HepG2 (cell line): Measurements from ENCODE around the gene PIP5K1C.

Experiments used
- ARNT ChIP-seq: fragments of 450-650 bp; IDR thresholded peaks from 2 replicates; pipeline ENCODE4 v1.6.1; 2017
- ESRRA ChIP-seq: sonication (generic); formaldehyde crosslinking; IDR thresholded peaks from 2 replicates; pipeline ENCODE4 v1.5.1; 2020; ENCODE audit warnings: mild to moderate bottlenecking, low read depth, missing genetic modification reagents
- MTERF4 ChIP-seq: sonication (generic); formaldehyde crosslinking; IDR thresholded peaks from 2 replicates; pipeline ENCODE4 v1.8.0; 2023; ENCODE audit warnings: mild to moderate bottlenecking, missing genetic modification reagents
- ONECUT2 ChIP-seq: sonication (generic); formaldehyde crosslinking; IDR thresholded peaks from 2 replicates; pipeline ENCODE4 v1.4.0; 2020; ENCODE audit warnings: missing genetic modification reagents
- ZFP36 ChIP-seq: fragments of 150-350 bp; IDR thresholded peaks from 2 replicates; pipeline ENCODE4 v1.6.1; 2018; ENCODE audit warnings: borderline replicate concordance, low read length, low read depth; ENCODE audit not compliant: partially characterized antibody
- ZNF513 ChIP-seq: sonication (generic); formaldehyde crosslinking; conservative IDR thresholded peaks from 2 replicates; pipeline ENCODE4 v1.5.0; 2020; ENCODE audit warnings: missing genetic modification reagents
- ZNF792 ChIP-seq: IDR thresholded peaks from 2 replicates; pipeline ENCODE4 v1.6.1; 2016
- TF ChIP-seq, protein P1 (sequence below): sonication (generic); formaldehyde crosslinking; IDR thresholded peaks from 2 replicates; pipeline ENCODE4 v1.5.1; 2020; ENCODE audit warnings: mild to moderate bottlenecking, missing genetic modification reagents
- TF ChIP-seq, protein P2 (sequence below): sonication (generic); formaldehyde crosslinking; IDR thresholded peaks from 2 replicates; pipeline ENCODE4 v1.5.0; 2020; ENCODE audit warnings: mild to moderate bottlenecking, missing genetic modification reagents, moderate library complexity

GRCh38 chr19:3658004-3658869, 42.0 kb downstream of the PIP5K1C start:
- TF ChIP-seq, protein P1, sequence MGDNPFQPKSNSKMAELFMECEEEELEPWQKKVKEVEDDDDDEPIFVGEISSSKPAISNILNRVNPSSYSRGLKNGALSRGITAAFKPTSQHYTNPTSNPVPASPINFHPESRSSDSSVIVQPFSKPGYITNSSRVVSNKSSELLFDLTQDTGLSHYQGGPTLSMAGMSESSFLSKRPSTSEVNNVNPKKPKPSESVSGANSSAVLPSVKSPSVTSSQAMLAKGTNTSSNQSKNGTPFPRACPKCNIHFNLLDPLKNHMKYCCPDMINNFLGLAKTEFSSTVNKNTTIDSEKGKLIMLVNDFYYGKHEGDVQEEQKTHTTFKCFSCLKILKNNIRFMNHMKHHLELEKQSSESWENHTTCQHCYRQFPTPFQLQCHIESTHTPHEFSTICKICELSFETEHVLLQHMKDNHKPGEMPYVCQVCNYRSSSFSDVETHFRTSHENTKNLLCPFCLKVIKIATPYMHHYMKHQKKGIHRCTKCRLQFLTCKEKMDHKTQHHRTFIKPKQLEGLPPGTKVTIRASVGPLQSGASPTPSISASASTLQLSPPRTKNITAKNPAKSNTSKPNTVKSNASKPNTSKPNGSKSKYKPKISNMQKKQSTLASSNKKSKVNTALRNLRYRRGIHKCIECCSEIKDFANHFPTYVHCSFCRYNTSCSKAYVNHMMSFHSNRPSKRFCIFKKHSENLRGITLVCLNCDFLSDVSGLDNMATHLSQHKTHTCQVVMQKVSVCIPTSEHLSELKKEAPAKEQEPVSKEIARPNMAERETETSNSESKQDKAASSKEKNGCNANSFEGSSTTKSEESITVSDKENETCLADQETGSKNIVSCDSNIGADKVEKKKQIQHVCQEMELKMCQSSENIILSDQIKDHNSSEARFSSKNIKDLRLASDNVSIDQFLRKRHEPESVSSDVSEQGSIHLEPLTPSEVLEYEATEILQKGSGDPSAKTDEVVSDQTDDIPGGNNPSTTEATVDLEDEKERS (CRISPR knock-in tag), result no peak
- TF ChIP-seq, protein P2, sequence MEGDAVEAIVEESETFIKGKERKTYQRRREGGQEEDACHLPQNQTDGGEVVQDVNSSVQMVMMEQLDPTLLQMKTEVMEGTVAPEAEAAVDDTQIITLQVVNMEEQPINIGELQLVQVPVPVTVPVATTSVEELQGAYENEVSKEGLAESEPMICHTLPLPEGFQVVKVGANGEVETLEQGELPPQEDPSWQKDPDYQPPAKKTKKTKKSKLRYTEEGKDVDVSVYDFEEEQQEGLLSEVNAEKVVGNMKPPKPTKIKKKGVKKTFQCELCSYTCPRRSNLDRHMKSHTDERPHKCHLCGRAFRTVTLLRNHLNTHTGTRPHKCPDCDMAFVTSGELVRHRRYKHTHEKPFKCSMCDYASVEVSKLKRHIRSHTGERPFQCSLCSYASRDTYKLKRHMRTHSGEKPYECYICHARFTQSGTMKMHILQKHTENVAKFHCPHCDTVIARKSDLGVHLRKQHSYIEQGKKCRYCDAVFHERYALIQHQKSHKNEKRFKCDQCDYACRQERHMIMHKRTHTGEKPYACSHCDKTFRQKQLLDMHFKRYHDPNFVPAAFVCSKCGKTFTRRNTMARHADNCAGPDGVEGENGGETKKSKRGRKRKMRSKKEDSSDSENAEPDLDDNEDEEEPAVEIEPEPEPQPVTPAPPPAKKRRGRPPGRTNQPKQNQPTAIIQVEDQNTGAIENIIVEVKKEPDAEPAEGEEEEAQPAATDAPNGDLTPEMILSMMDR (CRISPR knock-in tag), result no peak
- TF ChIP-seq ARNT (no peak), ZFP36 (no peak), ZNF792 (CRISPR knock-in tag) (no peak), ZNF513 (no peak), MTERF4 (no peak), ONECUT2 (CRISPR knock-in tag) (no peak), ESRRA (CRISPR knock-in tag) (no peak)
